IMR-90 (cell line): Measurements from ENCODE around the gene NAPA. TPM values are rescaled to one million over a fixed set of nuclear protein-coding genes. Genes with fewer than 3 reads are reported as not detected.
A peak's percentile ranks its signal among the peaks of the same experiment; 100 is the strongest.

Experiments
- ATAC-seq: fragments of 200-7000 bp; cut with Tn5 transposase; 2 replicates; pipeline ENCODE4 v1.9.1; 2020; ENCODE audit warnings: low read depth, mild to moderate bottlenecking, moderate library complexity
- BruUV-seq: library from RNA; stranded (reverse); fragments of 400-500 nt; replicated peaks from 2 replicates; lab custom pipeline; 2021; lab: Mats Ljungman, UMichigan
- CTCF ChIA-PET: fragments of 300-600 bp; formaldehyde crosslinking; extraction: SDS; loops from one replicate; lab custom pipeline; 2021; ENCODE audit warnings: antibody characterized with exemption; lab: Yijun Ruan, JAX
- POLR2A ChIA-PET: fragments of 300-600 bp; sonication (Branson Sonifier 250); formaldehyde crosslinking; loops from one replicate; lab custom pipeline; 2022; ENCODE audit warnings: antibody characterized with exemption; ENCODE audit not compliant: unreplicated experiment; lab: Charles Lee
- DNase-seq: peaks from one replicate; pipeline ENCODE4 v3.0.0; 2013
- H2AFZ ChIP-seq: replicated peaks from 2 replicates; pipeline ENCODE3; 2013; ENCODE audit warnings: low read length, mild to moderate bottlenecking; ENCODE audit not compliant: poor library complexity
- H2AK5ac ChIP-seq: 2 replicates; pipeline ENCODE4 v1.6.1; 2013; ENCODE audit warnings: low read depth, low read length, inconsistent platforms
- H2AK9ac ChIP-seq: replicated peaks from 2 replicates; pipeline ENCODE3; 2013; ENCODE audit warnings: mild to moderate bottlenecking, low read depth, low read length, moderate library complexity; ENCODE audit not compliant: poor library complexity
- H2BK120ac ChIP-seq: 2 replicates; pipeline ENCODE4 v1.6.1; 2013; ENCODE audit warnings: low read depth, low read length, inconsistent platforms
- H2BK15ac ChIP-seq: 3 replicates; pipeline ENCODE4 v1.6.1; 2013; ENCODE audit warnings: low read depth, low read length, inconsistent platforms
- H2BK20ac ChIP-seq: 2 replicates; pipeline ENCODE4 v1.6.1; 2013; ENCODE audit warnings: low read depth, mild to moderate bottlenecking, inconsistent platforms, low read length, moderate library complexity
- H2BK5ac ChIP-seq: 2 replicates; pipeline ENCODE4 v1.6.1; 2013; ENCODE audit warnings: mild to moderate bottlenecking, low read depth, low read length, inconsistent platforms; ENCODE audit not compliant: poor library complexity, severe bottlenecking
- H3K14ac ChIP-seq: replicated peaks from 2 replicates; pipeline ENCODE4 v1.6.1; 2013; ENCODE audit warnings: low read depth, low read length, inconsistent platforms
- H3K18ac ChIP-seq: 2 replicates; pipeline ENCODE4 v1.6.1; 2013; ENCODE audit warnings: low read depth, low read length, control low read depth
- H3K23ac ChIP-seq: 2 replicates; pipeline ENCODE4 v1.6.1; 2013; ENCODE audit warnings: low read depth, low read length, inconsistent platforms
- H3K27ac ChIP-seq: 2 replicates; pipeline ENCODE4 v1.5.1; 2013; ENCODE audit warnings: mild to moderate bottlenecking, control low read depth, low read length; ENCODE audit not compliant: insufficient read depth
- H3K27me3 ChIP-seq: 2 replicates; pipeline ENCODE4 v1.6.1; 2013; ENCODE audit warnings: low read length; ENCODE audit not compliant: control insufficient read depth, insufficient read depth
- H3K36me3 ChIP-seq: 2 replicates; pipeline ENCODE4 v1.6.1; 2013; ENCODE audit warnings: low read length, mixed read lengths; ENCODE audit not compliant: control insufficient read depth, insufficient read depth
- H3K4ac ChIP-seq: 2 replicates; pipeline ENCODE4 v1.6.1; 2013; ENCODE audit warnings: low read depth, low read length, inconsistent platforms
- H3K4me1 ChIP-seq: 2 replicates; pipeline ENCODE4 v1.6.1; 2013; ENCODE audit warnings: low read length, mixed read lengths; ENCODE audit not compliant: control insufficient read depth, insufficient read depth
- H3K4me2 ChIP-seq: 2 replicates; pipeline ENCODE4 v1.6.1; 2013; ENCODE audit warnings: low read depth, mild to moderate bottlenecking, control low read depth, low read length, moderate library complexity
- H3K4me3 ChIP-seq: 2 replicates; pipeline ENCODE4 v1.5.1; 2013; ENCODE audit warnings: low read depth, mild to moderate bottlenecking, control low read depth, low read length, moderate library complexity; ENCODE audit not compliant: insufficient read depth
- H3K56ac ChIP-seq: 2 replicates; pipeline ENCODE4 v1.6.1; 2013; ENCODE audit warnings: low read length, inconsistent platforms; ENCODE audit not compliant: insufficient read depth; ENCODE audit errors: extremely low read depth
- H3K79me1 ChIP-seq, 2 experiments: 2 replicates each; pipeline ENCODE4 v1.6.1; 2013; ENCODE audit warnings: low read length in 2 of 2, inconsistent platforms in 1 of 2, low read depth in 1 of 2
- H3K9ac ChIP-seq: 2 replicates; pipeline ENCODE4 v1.6.1; 2013; ENCODE audit warnings: low read depth, low read length, control low read depth
- H3K9me1 ChIP-seq: 2 replicates; pipeline ENCODE4 v1.6.1; 2013; ENCODE audit warnings: low read length, inconsistent platforms; ENCODE audit not compliant: insufficient read depth
- H3K9me3 ChIP-seq: 2 replicates; pipeline ENCODE4 v1.6.1; 2013; ENCODE audit warnings: low read length; ENCODE audit not compliant: control insufficient read depth, insufficient read depth
- H4K20me1 ChIP-seq: 2 replicates; pipeline ENCODE4 v1.6.1; 2013; ENCODE audit warnings: low read length, inconsistent platforms; ENCODE audit not compliant: insufficient read depth
- H4K5ac ChIP-seq: 2 replicates; pipeline ENCODE4 v1.6.1; 2013; ENCODE audit warnings: mild to moderate bottlenecking, low read depth, low read length, control low read depth
- H4K8ac ChIP-seq, 2 experiments: 2 replicates each; pipeline ENCODE4 v1.6.1; 2013; ENCODE audit warnings: low read depth in 2 of 2, low read length in 2 of 2, control low read depth in 1 of 2, inconsistent platforms in 1 of 2
- H4K91ac ChIP-seq: 2 replicates; pipeline ENCODE4 v1.6.1; 2013; ENCODE audit warnings: low read depth, low read length, inconsistent platforms; ENCODE audit not compliant: insufficient read depth
- BHLHE40 ChIP-seq: fragments of 150-350 bp; IDR thresholded peaks from 2 replicates; pipeline ENCODE4 v1.6.1; 2016; ENCODE audit warnings: mild to moderate bottlenecking, low read depth, low read length
- CEBPB ChIP-seq: IDR thresholded peaks from 2 replicates; pipeline ENCODE4 v1.6.1; 2012; ENCODE audit warnings: low read depth, low read length, improper control_type of control experiment
- CHD1 ChIP-seq: IDR thresholded peaks from 2 replicates; pipeline ENCODE4 v1.6.1; 2012; ENCODE audit warnings: low read depth, low read length, improper control_type of control experiment
- FOS ChIP-seq: fragments of 150-350 bp; IDR thresholded peaks from 2 replicates; pipeline ENCODE4 v1.6.1; 2016; ENCODE audit warnings: low read depth, low read length
- MAFK ChIP-seq: IDR thresholded peaks from 2 replicates; pipeline ENCODE4 v1.6.1; 2012; ENCODE audit warnings: low read depth, low read length, improper control_type of control experiment
- MAZ ChIP-seq: IDR thresholded peaks from 2 replicates; pipeline ENCODE4 v1.6.1; 2012; ENCODE audit warnings: low read depth, mild to moderate bottlenecking, low read length, improper control_type of control experiment, moderate library complexity, borderline replicate concordance
- MXI1 ChIP-seq: IDR thresholded peaks from 2 replicates; pipeline ENCODE4 v1.6.1; 2012; ENCODE audit warnings: low read depth, mild to moderate bottlenecking, low read length, moderate library complexity, borderline replicate concordance
- POLR2A ChIP-seq: IDR thresholded peaks from 2 replicates; pipeline ENCODE4 v1.6.1; 2012; ENCODE audit warnings: mild to moderate bottlenecking, low read depth, low read length
- RAD21 ChIP-seq: IDR thresholded peaks from 2 replicates; pipeline ENCODE4 v1.6.1; 2012; ENCODE audit warnings: low read length, improper control_type of control experiment
- RCOR1 ChIP-seq: IDR thresholded peaks from 2 replicates; pipeline ENCODE4 v1.6.1; 2012; ENCODE audit warnings: mild to moderate bottlenecking, low read length, improper control_type of control experiment; ENCODE audit not compliant: insufficient replicate concordance
- SMC3 ChIP-seq: fragments of 150-350 bp; IDR thresholded peaks from 2 replicates; pipeline ENCODE4 v1.6.1; 2016; ENCODE audit warnings: low read depth, mild to moderate bottlenecking, antibody characterized with exemption, low read length, moderate library complexity
- WGBS, 2 experiments: methylation state at CpG; one replicate each; pipeline versions ENCODE4 v1.1.5 to v1.1.7; 2013; ENCODE audit warnings: missing lambda C conversion rate in 2 of 2; ENCODE audit not compliant: insufficient read length in 1 of 2; ENCODE audit errors: extremely low coverage in 2 of 2; 5-methylcytosine and 5-hydroxymethylcytosine counted together
- dilution Hi-C: fragments of 300-500 bp; cut with HindIII; formaldehyde crosslinking; loops from one replicate; pipeline ENCODE4 v1.14.3; 2018; ENCODE audit warnings: low sequenced_read_pairs; ENCODE audit not compliant: unreplicated experiment
- in situ Hi-C: fragments of 300-500 bp; cut with MboI; formaldehyde crosslinking; loops from 3 replicates; pipeline ENCODE4 v1.14.3; 2019; ENCODE audit warnings: low sequenced_read_pairs, inconsistent platforms, mixed read lengths
- intact Hi-C: fragments of 100-400 bp; cut with micrococcal nuclease; formaldehyde crosslinking; loops from 2 replicates; pipeline ENCODE4 v1.10.0; 2022
- polyA plus RNA-seq, 3 experiments: library from polyadenylated mRNA; depleted of rRNA; stranded (reverse); fragments of >200 nt; gene quantifications; 2 replicates each; pipeline ENCODE4 v1.2.3, GENCODE V29; 2012; ENCODE audit warnings: low replicate concordance in 1 of 3
- total RNA-seq: library from RNA; depleted of rRNA; stranded (reverse); fragments of >200 nt; gene quantifications from 2 replicates; pipeline ENCODE4 v1.2.3, GENCODE V29; 2012
- TF ChIP-seq, protein P1 (sequence below): fragments of 150-350 bp; IDR thresholded peaks from 2 replicates; pipeline ENCODE4 v1.6.1; 2016; ENCODE audit warnings: low read depth, mild to moderate bottlenecking, low read length, moderate library complexity, borderline replicate concordance
- TF ChIP-seq, protein P2 (sequence below): fragments of 150-350 bp; IDR thresholded peaks from 2 replicates; pipeline ENCODE4 v1.6.1; 2017; ENCODE audit warnings: mild to moderate bottlenecking, antibody characterized with exemption, low read length, low read depth
- TF ChIP-seq, protein P3 (sequence below): conservative IDR thresholded peaks from 2 replicates; pipeline ENCODE4 v1.5.1; 2012; ENCODE audit warnings: mild to moderate bottlenecking, low read depth, low read length, improper control_type of control experiment

The NAPA gene
- total and polyA plus RNA-seq, 2 of the 4 experiments (the other 2 are of a cell fraction), result 76.4 to 126 TPM

DNA sequence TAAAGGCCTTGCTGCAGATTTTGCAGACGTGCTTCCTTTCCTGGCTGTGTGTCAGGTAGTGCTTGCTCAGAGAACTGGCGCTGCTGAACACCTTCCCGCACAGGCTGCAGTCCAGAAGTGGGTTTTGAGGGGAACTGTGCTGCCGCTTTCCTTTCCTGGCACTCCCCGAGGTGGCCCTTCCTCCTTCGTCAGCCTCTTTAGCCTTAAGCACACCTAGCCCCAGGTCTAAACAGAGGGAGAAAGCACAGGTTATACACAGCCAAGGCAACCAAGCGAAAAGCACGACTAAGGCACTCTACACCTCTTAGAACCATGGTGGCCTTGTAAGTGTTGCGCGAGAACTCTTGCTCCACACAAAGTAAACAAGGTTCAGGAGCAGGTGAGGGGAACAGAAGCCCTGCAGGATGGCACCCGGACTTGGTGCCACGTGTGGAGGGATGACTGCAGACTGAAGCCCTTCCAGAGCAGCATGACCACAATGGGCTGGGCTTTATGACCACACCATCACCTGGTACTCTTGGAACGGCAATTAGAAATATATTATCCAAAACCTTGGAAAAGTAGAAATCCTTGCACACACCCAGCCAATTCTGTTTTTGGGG lies 34.5 kb upstream of the NAPA start:
- ATAC-seq (no peak), DNase-seq (no peak)
- Histone ChIP-seq H3K4me1 (no peaks in the 10 kb centered on the region), H3K56ac (no peak overlapping the region), H2AFZ (peak overlapping the region; percentile 18), H2BK20ac (no peak overlapping the region), H2BK120ac (no peak overlapping the region), H3K27ac (no peak overlapping the region), H3K4me2 (no peak overlapping the region), H4K5ac (no peak overlapping the region), H3K4me3 (no peak overlapping the region), H3K18ac (no peak overlapping the region), H3K23ac (no peak overlapping the region), H4K20me1 (no peaks in the 10 kb centered on the region), H3K36me3 (no peaks in the 10 kb centered on the region), H2BK15ac (no peak overlapping the region), H2BK5ac (no peak overlapping the region), H3K4ac (no peak overlapping the region), H4K8ac (no peak overlapping the region), H3K27me3 (peaks cover 44% of the 10 kb centered on the region), H3K9me1 (no peaks in the 10 kb centered on the region), H2AK9ac (no peak overlapping the region), H2AK5ac (no peak overlapping the region), H3K9ac (no peak overlapping the region), H3K9me3 (no peaks in the 10 kb centered on the region), H3K14ac (no peak overlapping the region), H3K79me1 (no peaks in the 10 kb centered on the region), H4K91ac (no peak overlapping the region)
- BruUV-seq, result no TSS peak
- no peak for TF ChIP-seq FOS
- no peak for TF ChIP-seq RCOR1
- no peak for TF ChIP-seq CHD1
- TF ChIP-seq, protein P1, sequence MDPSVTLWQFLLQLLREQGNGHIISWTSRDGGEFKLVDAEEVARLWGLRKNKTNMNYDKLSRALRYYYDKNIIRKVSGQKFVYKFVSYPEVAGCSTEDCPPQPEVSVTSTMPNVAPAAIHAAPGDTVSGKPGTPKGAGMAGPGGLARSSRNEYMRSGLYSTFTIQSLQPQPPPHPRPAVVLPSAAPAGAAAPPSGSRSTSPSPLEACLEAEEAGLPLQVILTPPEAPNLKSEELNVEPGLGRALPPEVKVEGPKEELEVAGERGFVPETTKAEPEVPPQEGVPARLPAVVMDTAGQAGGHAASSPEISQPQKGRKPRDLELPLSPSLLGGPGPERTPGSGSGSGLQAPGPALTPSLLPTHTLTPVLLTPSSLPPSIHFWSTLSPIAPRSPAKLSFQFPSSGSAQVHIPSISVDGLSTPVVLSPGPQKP, result no peak
- no peak for TF ChIP-seq CEBPB
- no peak for TF ChIP-seq BHLHE40
- TF ChIP-seq SMC3, result no peak
- no peak for TF ChIP-seq MXI1
- no peak for TF ChIP-seq MAZ
- no peak for TF ChIP-seq RAD21
- TF ChIP-seq MAFK, result no peak
- TF ChIP-seq, protein P2, sequence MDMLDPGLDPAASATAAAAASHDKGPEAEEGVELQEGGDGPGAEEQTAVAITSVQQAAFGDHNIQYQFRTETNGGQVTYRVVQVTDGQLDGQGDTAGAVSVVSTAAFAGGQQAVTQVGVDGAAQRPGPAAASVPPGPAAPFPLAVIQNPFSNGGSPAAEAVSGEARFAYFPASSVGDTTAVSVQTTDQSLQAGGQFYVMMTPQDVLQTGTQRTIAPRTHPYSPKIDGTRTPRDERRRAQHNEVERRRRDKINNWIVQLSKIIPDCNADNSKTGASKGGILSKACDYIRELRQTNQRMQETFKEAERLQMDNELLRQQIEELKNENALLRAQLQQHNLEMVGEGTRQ, result no peak
- TF ChIP-seq POLR2A, result no peak
- TF ChIP-seq, protein P3, sequence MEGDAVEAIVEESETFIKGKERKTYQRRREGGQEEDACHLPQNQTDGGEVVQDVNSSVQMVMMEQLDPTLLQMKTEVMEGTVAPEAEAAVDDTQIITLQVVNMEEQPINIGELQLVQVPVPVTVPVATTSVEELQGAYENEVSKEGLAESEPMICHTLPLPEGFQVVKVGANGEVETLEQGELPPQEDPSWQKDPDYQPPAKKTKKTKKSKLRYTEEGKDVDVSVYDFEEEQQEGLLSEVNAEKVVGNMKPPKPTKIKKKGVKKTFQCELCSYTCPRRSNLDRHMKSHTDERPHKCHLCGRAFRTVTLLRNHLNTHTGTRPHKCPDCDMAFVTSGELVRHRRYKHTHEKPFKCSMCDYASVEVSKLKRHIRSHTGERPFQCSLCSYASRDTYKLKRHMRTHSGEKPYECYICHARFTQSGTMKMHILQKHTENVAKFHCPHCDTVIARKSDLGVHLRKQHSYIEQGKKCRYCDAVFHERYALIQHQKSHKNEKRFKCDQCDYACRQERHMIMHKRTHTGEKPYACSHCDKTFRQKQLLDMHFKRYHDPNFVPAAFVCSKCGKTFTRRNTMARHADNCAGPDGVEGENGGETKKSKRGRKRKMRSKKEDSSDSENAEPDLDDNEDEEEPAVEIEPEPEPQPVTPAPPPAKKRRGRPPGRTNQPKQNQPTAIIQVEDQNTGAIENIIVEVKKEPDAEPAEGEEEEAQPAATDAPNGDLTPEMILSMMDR, result no peak
- ChIA-PET POLR2A (no interaction called here), CTCF (no interaction called here)
- intact Hi-C loops (no loop called here), dilution Hi-C loops (no loop called here), in situ Hi-C loops (no loop called here)
- WGBS, 2 experiments, result no CpG with 5 or more reads among the region's 13 CpGs
